ENCODE measurements around the gene SLC39A13.
A peak's percentile ranks its signal among the peaks of the same experiment; 100 is the strongest.

Gene SLC39A13

GRCh38 chr11:47407746-47408590, at the start of gene SLC39A13:
SLC39A13 (plus strand) TSS chr11:47408590; CDS start chr11:47410095, 1,505 bp downstream.
- peak; percentile 66 to 85 for DNase-seq

DNA sequence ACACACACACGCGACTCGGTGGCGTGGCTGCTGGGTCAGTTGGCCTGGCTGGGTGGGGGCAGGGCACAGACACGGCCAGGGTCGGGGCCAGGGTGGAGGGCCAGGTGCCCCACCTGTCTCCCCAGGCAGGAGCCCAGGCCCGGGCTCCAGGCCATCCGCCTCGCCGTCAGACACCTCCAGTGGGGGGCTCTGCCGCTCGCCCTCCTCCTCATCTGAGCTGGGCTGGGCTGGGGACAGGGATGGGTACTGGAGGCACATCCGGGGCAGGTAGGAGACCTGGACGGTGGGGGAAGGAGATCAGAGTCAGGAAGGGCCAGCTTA, 49.7 kb upstream of the SLC39A13 start:
- no peak for DNase-seq

DNA sequence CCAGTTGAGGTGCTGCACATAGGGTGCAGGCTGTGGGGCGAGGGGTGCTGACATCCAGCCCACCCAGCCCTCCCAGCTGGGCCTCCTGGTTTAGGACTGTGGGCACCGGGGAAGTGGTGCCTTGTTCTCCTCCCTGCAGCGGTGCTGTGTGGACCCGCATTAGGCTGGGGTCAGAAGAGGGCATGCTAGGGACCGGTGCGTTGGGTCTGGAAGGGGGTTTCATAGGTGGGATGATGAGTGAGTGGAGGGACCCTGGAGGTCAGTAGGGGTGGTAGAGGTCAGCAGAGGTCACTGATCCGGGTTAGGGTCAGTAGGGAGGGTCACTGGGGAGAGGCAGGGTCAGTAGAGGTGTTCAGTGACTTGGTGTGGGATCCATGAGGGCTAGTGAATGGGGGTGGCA, 49.2 kb upstream of the SLC39A13 start:
- DNase-seq: no peak

GRCh38 chr11:47359586-47359985, 48.8 kb upstream of the SLC39A13 start:
- DNase-seq: no peak

DNA sequence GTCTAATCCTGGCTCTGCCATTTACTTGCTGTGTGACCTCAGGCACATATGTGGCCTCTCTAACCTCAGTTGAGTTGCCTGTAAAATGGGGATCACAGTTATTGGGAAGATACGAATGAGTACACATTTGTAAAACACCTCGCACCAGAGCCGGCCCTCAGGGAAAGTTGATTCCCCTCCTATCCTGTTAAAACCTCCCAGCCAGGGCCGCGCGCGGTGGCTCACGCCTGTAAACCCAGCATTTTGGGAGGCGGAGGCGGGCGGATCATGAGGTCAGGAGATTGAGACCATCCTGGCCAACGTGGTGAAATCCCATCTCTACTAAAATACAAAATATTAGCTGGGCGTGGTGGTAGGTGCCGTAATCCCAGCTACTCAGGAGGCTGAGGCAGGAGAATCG, 48.0 kb upstream of the SLC39A13 start:
- no peak for DNase-seq

- no peak for DNase-seq
Observed at GRCh38 chr11:47361419-47361818, 47.0 kb upstream of the SLC39A13 start.

DNA sequence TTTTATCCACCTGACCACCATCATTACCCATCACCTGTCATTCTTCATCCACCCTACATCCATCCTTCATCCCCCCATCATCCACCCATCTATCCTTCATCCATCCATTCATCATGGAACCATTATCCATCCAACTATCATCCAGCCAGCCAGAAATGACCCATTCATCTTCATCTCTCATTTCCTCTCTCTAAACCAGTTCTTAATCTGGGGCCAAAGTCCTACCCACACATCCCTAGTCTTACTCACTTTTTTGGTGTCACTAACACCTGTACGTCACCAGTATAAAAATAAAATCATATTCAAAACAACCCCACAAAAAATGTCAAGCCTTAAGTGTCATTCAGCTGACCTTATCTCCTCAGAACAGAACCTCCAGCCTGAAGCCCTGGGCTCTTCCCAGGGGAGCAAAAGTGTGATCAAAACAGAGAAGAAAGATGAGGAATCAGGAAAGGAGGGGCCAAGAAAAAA, 42.3 kb upstream of the SLC39A13 start:
- DNase-seq: no peak

- DNase-seq: no peak
Observed at GRCh38 chr11:47369676-47370075, 38.7 kb upstream of the SLC39A13 start.

DNA sequence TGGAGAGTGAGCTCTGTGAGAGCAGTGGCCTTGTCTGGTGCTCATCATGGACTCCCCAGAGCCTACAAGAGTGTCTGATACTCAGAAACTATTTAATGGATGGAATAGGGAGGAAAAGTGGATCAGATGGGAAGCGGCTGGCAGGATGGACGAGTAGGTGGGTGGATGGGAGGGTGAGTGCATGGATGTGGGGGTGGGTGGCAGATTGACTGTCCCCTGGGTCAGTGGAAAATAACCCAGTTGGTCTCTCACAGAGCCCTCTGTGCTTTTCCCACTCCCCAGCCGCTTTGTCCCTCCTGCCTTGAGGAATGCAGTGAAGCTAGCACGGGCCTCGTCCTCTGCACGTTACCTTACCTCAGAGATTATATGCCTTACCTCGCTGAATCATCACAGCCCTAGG, 36.0 kb upstream of the SLC39A13 start:
- no peak for DNase-seq

- DNase-seq: peak; percentile 16 to 57
Observed at GRCh38 chr11:47373876-47374719, 34.3 kb upstream of the SLC39A13 start.

- no peak for DNase-seq
Observed at GRCh38 chr11:47374720-47375019, 33.7 kb upstream of the SLC39A13 start.

- DNase-seq: no peak
Observed at GRCh38 chr11:47375020-47375419, 33.4 kb upstream of the SLC39A13 start.

GRCh38 chr11:47375546-47376085, 32.8 kb upstream of the SLC39A13 start:
- no peak for DNase-seq

- no peak for DNase-seq
Observed at GRCh38 chr11:47376107-47376524, 32.3 kb upstream of the SLC39A13 start.

GRCh38 chr11:47376525-47377371, 31.6 kb upstream of the SLC39A13 start:
- DNase-seq: no peak

- no peak for DNase-seq
Observed at GRCh38 chr11:47377571-47378009, 30.8 kb upstream of the SLC39A13 start.

- DNase-seq: no peak
Observed at GRCh38 chr11:47378010-47378835, 30.2 kb upstream of the SLC39A13 start, which contains the start of gene SPI1. SPI1 (minus strand) TSS chr11:47378547; CDS start chr11:47378353, 194 bp downstream.

GRCh38 chr11:47378836-47379170, 29.6 kb upstream of the SLC39A13 start:
- DNase-seq: no peak

DNA sequence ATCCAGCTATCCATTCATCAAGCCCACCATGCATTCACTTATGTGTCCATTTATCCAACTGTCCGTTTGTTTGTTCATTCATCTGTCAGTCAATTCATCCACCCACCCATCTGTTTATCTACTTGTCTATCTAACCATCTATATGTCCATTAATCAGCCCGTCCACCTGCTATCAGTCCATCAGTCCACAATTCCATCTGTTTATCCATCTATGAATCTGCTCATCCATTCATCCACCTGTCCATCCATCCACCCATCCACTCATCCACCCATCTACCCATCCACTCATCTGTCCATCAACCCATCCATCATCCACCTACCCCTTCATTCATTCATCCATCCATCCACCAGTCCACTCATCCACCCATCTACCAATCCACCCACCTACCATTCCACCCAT, 29.1 kb upstream of the SLC39A13 start:
- DNase-seq: no peak

GRCh38 chr11:47380078-47380477, 28.3 kb upstream of the SLC39A13 start:
- DNase-seq: no peak

DNA sequence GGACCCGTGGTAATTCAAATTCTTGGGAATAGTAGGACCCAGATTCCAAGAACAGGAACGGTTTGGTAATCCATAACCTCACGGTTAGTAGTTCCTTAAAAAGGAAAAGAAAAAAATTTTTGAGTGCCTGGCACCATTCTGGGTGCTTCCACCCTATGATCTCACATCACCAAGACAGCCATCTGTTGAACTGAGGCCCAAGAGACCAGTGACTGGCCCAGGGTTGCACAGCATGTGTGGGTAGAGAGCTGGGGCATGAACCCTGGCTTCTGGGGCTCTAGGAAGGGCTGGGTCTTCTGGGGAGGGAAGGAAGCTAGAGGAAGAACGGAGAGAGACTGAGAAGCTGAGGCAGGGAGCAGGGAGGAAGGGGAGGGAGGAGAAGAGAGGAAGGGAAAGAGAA, 25.3 kb upstream of the SLC39A13 start:
- no peak for DNase-seq

DNA sequence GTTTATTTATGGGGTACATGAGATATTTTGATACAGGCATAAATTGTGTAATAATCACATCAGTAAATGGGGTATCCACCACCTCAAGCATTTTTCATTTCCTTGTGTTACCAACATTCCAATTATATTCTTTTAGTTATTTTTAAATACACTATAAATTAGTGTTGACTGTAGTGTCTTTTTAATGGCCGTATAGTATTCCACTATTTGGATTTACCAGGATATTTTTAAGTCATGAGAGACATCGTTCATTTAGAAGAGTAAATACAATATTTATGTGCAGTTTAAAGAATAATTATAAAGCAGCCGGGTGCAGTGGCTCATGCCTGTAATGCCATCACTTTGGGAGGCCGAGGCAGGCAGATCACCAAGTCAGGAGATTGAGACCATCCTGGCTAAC, 23.9 kb upstream of the SLC39A13 start:
- no peak for DNase-seq

Measured in NCI-H524 (cell line).